Esophagus (tissue), 2 donors: ENCODE measurements around the gene DNAJB6. TPM values are rescaled to one million over a fixed set of nuclear protein-coding genes. Genes with fewer than 3 reads are reported as not detected.

Source experiments
- H3K27ac ChIP-seq, 2 donors: one replicate each; pipeline ENCODE4 v1.5.1; 2013; ENCODE audit warnings: low read depth in 2 of 2, mild to moderate bottlenecking in 2 of 2, inconsistent platforms in 1 of 2, low read length in 1 of 2, moderate library complexity in 1 of 2
- H3K27me3 ChIP-seq, 2 donors: one replicate each; pipeline ENCODE4 v1.6.1; 2013; ENCODE audit warnings: low read length in 2 of 2, control low read depth in 1 of 2, mild to moderate bottlenecking in 1 of 2; ENCODE audit not compliant: insufficient read depth in 2 of 2, control insufficient read depth in 1 of 2
- H3K36me3 ChIP-seq, 2 donors: one replicate each; pipeline ENCODE4 v1.6.1; 2013; ENCODE audit warnings: low read length in 1 of 2; ENCODE audit not compliant: control insufficient read depth in 2 of 2, insufficient read depth in 2 of 2
- H3K4me1 ChIP-seq, 2 donors: one replicate each; pipeline ENCODE4 v1.6.1; 2013; ENCODE audit warnings: low read length in 1 of 2; ENCODE audit not compliant: control insufficient read depth in 2 of 2, insufficient read depth in 2 of 2
- H3K4me3 ChIP-seq, 2 donors: one replicate each; pipeline ENCODE4 v1.5.1; 2013; ENCODE audit warnings: low read length in 2 of 2, mild to moderate bottlenecking in 2 of 2, low read depth in 1 of 2, moderate library complexity in 1 of 2
- H3K9me3 ChIP-seq, 2 donors: one replicate each; pipeline ENCODE4 v1.6.1; 2013; ENCODE audit warnings: mild to moderate bottlenecking in 2 of 2, low read depth in 1 of 2, low read length in 1 of 2, moderate library complexity in 1 of 2; ENCODE audit not compliant: control insufficient read depth in 2 of 2, insufficient read depth in 1 of 2
- WGBS, 2 donors: extraction: QIAGEN DNeasy Blood & Tissue Kit; methylation state at CpG; one replicate each; pipeline ENCODE4 v1.1.7; 2013; 5-methylcytosine and 5-hydroxymethylcytosine counted together
- polyA plus RNA-seq, 2 donors: library from polyadenylated mRNA; stranded (reverse); fragments of 200-250 nt; gene quantifications; one replicate each; pipeline ENCODE4 v1.2.3, GENCODE V29; 2013
- donor health status: healthy with polysubstance abuse.
- donor health status: Bipolar disorder and iron deficiency.

Gene DNAJB6
- polyA plus RNA-seq, 2 donors: 96.0 to 118 TPM

DNA sequence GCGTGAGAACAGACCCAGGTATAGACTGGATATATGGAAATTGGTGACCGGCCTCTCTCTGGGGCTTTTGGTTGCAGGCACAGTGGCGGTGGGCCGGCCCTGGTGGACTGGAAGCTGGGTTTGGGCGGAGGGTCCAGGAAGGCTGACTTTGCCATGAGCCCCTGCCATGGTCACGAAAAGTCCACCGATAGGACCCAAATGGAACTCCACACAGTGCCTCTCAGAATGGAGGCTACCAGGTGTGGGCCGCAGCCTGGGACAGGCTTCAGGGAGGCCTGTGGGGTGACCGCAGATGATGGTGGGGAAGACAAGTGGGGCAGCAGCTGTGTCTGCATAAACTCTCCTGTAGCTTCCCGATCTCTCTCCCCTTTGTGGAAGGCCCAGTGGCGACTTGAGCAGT is 123.2 kb downstream of the DNAJB6 start:
- Histone ChIP-seq H3K27ac (no peak overlapping the region), H3K4me3 (no peak overlapping the region), H3K4me1 (peaks cover 0 to 2% of the 10 kb centered on the region in 2 donors), H3K27me3 (no peaks in the 10 kb centered on the region), H3K9me3 (no peaks in the 10 kb centered on the region), H3K36me3 (no peaks in the 10 kb centered on the region)
- 91 to 94% methylated on average over 11 of the region's 11 CpGs for whole genome bisulfite sequencing, 2 donors

DNA sequence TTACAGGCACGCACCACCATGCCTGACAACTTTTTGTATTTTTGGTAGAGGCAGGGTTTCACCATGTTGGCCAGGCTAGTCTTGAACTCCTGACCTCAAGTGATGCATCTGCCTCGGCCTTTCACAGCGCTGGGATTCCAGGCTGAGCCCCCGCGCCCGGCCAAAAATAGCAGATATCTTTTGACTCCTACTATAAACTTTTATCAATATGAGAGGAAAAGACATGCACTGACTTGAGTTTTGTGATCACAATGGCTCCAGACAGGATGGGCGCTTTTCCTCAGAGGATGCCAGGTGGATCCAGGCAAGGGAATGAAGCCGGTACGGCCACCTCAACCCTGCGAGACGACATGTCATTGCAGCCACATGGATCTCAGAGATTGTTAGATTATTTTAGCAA is 123.9 kb downstream of the DNAJB6 start:
- H3K27me3 ChIP-seq: no peaks in the 10 kb centered on the region
- H3K36me3 ChIP-seq: no peaks in the 10 kb centered on the region
- WGBS, 2 donors: 44 to 62% methylated on average over 11 of the region's 11 CpGs
- H3K9me3 ChIP-seq: no peaks in the 10 kb centered on the region
- H3K27ac ChIP-seq: no peak overlapping the region
- no peak overlapping the region for H3K4me3 ChIP-seq
- peaks cover 0 to 2% of the 10 kb centered on the region in 2 donors for H3K4me1 ChIP-seq

DNA sequence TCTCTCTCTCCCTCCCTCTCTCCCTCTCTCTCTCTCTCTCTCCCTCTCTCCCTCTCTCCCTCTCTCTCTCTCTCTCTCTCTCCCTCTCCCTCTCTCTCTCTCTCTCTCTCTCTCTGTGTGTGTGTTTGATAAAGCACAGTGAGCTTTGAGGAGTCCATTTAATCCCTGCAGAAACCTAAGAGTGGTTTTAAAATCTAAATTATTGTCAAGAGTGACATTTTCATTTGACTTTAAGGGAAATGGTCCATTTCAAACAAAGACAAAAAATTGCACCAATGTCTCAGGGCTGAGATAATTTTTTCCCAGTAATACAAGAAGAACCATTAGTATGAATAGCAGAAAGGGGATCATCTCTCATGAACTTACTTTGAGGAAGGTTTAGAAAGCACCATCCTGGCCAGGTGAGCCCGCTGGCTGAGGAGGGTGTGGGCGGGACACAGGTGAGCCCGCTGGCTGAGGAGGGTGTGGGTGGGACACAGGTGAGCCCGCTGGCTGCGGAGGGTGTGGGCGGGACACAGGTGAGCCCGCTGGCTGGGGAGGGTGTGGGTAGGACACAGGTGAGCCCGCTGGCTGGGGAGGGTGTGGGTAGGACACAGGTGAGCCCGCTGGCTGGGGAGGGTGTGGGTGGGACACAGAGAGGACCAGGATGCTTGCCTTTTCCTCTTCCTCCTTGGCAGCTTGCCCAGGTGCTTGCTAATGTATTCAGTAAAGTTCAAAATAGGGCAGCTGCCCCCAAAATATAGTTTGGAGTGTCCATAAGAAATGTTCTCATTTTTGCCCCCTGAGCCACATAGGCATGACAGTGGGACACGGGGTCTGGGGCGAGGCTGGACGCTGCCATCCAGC is 125.0 kb downstream of the DNAJB6 start:
- H3K9me3 ChIP-seq: no peaks in the 10 kb centered on the region
- peaks cover 0 to 2% of the 10 kb centered on the region in 2 donors for H3K27me3 ChIP-seq
- H3K36me3 ChIP-seq: no peaks in the 10 kb centered on the region
- H3K4me3 ChIP-seq: no peak overlapping the region
- WGBS, 2 donors: 40 to 47% methylated on average over 10 to 11 of the region's 12 CpGs
- H3K27ac ChIP-seq: no peak overlapping the region
- peaks cover 0 to 2% of the 10 kb centered on the region in 2 donors for H3K4me1 ChIP-seq

- peaks cover 0 to 2% of the 10 kb centered on the region in 2 donors for H3K4me1 ChIP-seq
- no peaks in the 10 kb centered on the region for H3K9me3 ChIP-seq
- no peak overlapping the region for H3K4me3 ChIP-seq
- no peak overlapping the region for H3K27ac ChIP-seq
- no peaks in the 10 kb centered on the region for H3K36me3 ChIP-seq
- WGBS, 2 donors: 53 to 70% methylated on average over 20 of the region's 20 CpGs
- peaks cover 0 to 2% of the 10 kb centered on the region in 2 donors for H3K27me3 ChIP-seq
Measured at GRCh38 chr7:157462419-157462771, 125.6 kb downstream of the DNAJB6 start.

DNA sequence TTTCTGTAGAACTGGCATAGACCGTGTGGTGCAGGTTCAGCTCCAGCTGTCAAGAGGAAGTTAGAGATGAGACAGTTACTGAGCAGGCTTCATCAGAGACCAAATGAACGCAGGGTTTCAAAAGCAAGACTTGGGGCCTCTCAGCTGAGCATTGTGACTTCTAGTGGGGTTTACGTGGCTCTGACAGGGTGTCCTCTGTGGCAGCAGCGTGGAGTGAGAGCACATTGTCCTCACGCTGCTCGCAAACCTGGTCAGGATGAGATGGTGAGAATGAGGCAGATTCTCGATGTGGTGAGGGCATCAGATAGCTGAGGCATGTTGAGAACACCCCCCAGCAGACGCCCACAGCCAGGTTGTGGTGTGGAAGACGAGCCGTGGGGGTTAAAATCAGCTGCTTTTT is 126.0 kb downstream of the DNAJB6 start:
- Histone ChIP-seq H3K4me1 (peaks cover 0 to 2% of the 10 kb centered on the region in 2 donors), H3K9me3 (no peaks in the 10 kb centered on the region), H3K36me3 (no peaks in the 10 kb centered on the region), H3K27me3 (peaks cover 0 to 2% of the 10 kb centered on the region in 2 donors), H3K27ac (no peak overlapping the region), H3K4me3 (no peak overlapping the region)
- 66 to 76% methylated on average over 10 of the region's 10 CpGs for WGBS, 2 donors

DNA sequence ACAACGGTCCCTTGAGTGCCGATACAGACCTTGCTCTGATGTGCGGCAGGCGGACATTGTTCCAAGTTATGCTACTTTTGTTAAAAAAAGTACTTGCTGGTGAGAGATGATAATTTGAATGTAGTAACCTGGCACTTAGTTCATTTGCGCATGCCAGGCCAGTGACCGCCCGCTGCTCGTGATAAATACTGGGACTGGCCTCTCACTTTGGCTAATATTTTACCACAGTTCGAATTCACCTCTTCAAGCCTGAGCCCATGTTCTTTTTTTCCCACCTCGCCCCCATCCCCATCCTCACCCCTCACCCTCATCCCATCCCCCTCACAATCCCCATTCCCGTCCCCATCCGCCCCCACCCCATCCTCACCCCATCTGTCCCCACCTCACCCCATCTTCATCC is 126.4 kb downstream of the DNAJB6 start:
- H3K36me3 ChIP-seq: no peaks in the 10 kb centered on the region
- H3K27me3 ChIP-seq: peaks cover 0 to 2% of the 10 kb centered on the region in 2 donors
- H3K27ac ChIP-seq: no peak overlapping the region
- peaks cover 0 to 2% of the 10 kb centered on the region in 2 donors for H3K4me1 ChIP-seq
- no peaks in the 10 kb centered on the region for H3K9me3 ChIP-seq
- no peak overlapping the region for H3K4me3 ChIP-seq
- WGBS, 2 donors: 70 to 86% methylated on average over 12 of the region's 12 CpGs

GRCh38 chr7:157464111-157464970 is 127.5 kb downstream of the DNAJB6 start:
- Histone ChIP-seq H3K27me3 (peaks cover 0 to 2% of the 10 kb centered on the region in 2 donors), H3K4me3 (no peak overlapping the region)
- 47 to 52% methylated on average over 15 of the region's 15 CpGs for WGBS, 2 donors

DNA sequence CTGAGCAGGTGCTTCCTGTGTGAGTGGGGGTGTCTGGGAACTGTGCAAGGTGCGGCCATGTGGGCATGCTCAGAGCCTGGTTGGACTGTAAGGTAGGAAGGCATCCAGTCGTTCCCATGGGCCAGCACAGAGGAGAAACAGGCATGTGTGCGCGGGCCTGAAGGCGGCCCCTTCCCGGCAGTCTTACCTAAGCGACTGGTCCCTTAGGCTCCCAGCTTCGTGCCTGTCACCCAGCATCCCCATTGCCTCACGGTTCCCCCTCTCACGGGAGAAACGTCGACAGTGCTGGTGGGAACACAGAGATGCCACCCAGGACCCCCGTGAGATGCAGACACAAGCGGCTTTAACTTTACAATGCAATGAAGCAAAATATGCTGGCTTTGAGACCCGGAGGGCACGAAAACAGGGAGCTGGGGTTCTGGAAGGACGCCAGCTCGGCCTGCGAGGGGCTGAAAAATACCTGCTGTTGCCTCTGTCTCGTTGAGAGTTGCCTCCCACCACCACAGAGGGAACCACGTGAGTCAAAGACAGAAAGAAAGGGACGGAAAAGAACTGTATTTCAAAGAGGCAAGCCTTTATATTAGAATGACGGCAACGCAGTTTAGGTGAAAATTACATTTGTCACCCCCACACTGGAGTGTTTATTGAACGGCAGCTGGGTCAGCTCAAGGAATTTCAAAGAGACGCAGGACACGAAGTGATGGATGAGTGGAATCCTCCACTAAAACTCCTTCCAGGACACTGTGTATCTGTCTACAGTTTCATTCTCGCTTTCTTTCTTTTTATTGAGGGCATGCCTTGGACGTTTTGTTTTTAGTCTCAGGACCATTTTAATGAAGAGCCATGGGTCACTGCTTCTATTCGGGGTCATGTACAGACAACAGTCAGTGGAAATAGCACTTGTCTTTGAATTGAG is 128.4 kb downstream of the DNAJB6 start:
- Histone ChIP-seq H3K9me3 (no peaks in the 10 kb centered on the region), H3K4me3 (no peak overlapping the region), H3K4me1 (peaks cover 0 to 2% of the 10 kb centered on the region in 2 donors), H3K36me3 (no peaks in the 10 kb centered on the region), H3K27me3 (peaks cover 0 to 2% of the 10 kb centered on the region in 2 donors), H3K27ac (no peak overlapping the region)
- 38 to 48% methylated on average over 26 to 30 of the region's 30 CpGs for whole genome bisulfite sequencing, 2 donors

More at GRCh38 chr7:157464111-157464970, 127.5 kb downstream of the DNAJB6 start:
- no peaks in the 10 kb centered on the region for H3K9me3 ChIP-seq
- H3K4me1 ChIP-seq: peaks cover 0 to 2% of the 10 kb centered on the region in 2 donors
- H3K27ac ChIP-seq: no peak overlapping the region
- no peaks in the 10 kb centered on the region for H3K36me3 ChIP-seq
